PC-9 (cell line): ENCODE measurements around the gene ARHGEF26. TPM values are rescaled to one million over a fixed set of nuclear protein-coding genes. Genes with fewer than 3 reads are reported as not detected.

Experiments
- BruUV-seq: library from RNA; stranded (reverse); fragments of 400-500 nt; replicated peaks from 2 replicates; lab custom pipeline; 2021; lab: Mats Ljungman, UMichigan
- CTCF ChIA-PET: fragments of 300-600 bp; sonication (Branson Sonifier 250); formaldehyde crosslinking; loops from one replicate; lab custom pipeline; 2022; ENCODE audit warnings: antibody characterized with exemption; lab: Charles Lee
- POLR2A ChIA-PET: fragments of 300-600 bp; sonication (Branson Sonifier 250); formaldehyde crosslinking; loops from one replicate; lab custom pipeline; 2022; ENCODE audit warnings: antibody characterized with exemption; ENCODE audit not compliant: unreplicated experiment; lab: Charles Lee
- DNase-seq, 2 experiments: peaks; one replicate each; pipeline versions ENCODE4 v3.0.0 to v3.0.0-alpha.2; 2015 to 2022; ENCODE audit warnings: mixed read lengths in 1 of 2
- H2AFZ ChIP-seq: fragments of 200-600 bp; sonication (generic); 2 replicates; pipeline ENCODE4 v1.8.1; 2017; ENCODE audit warnings: antibody characterized with exemption
- H3F3A ChIP-seq: fragments of 200-600 bp; sonication (generic); 2 replicates; pipeline ENCODE4 v1.8.1; 2017; ENCODE audit warnings: antibody characterized with exemption, mild to moderate bottlenecking, low read depth; ENCODE audit not compliant: insufficient read depth
- H3K27ac ChIP-seq: fragments of 200-600 bp; sonication (generic); 2 replicates; pipeline ENCODE4 v1.6.1; 2016; ENCODE audit warnings: mixed run types
- H3K27me3 ChIP-seq: fragments of 200-600 bp; sonication (generic); 2 replicates; pipeline ENCODE4 v1.6.1; 2016; ENCODE audit warnings: low read depth, mixed run types; ENCODE audit not compliant: insufficient read depth
- H3K36me3 ChIP-seq: fragments of 200-600 bp; sonication (generic); 2 replicates; pipeline ENCODE4 v1.6.1; 2016; ENCODE audit warnings: low read depth, mixed run types
- H3K4me1 ChIP-seq: fragments of 200-600 bp; sonication (generic); replicated peaks from 2 replicates; pipeline ENCODE4 v1.6.1; 2016; ENCODE audit warnings: mixed run types; ENCODE audit not compliant: insufficient read depth
- H3K4me2 ChIP-seq: fragments of 200-600 bp; sonication (generic); 2 replicates; pipeline ENCODE4 v1.6.1; 2017; ENCODE audit warnings: mixed run types
- H3K4me3 ChIP-seq: fragments of 200-600 bp; sonication (generic); 2 replicates; pipeline ENCODE4 v1.6.1; 2016; ENCODE audit warnings: mixed run types
- H3K79me2 ChIP-seq: fragments of 200-600 bp; sonication (generic); 2 replicates; pipeline ENCODE4 v1.6.1; 2017; ENCODE audit warnings: low read depth, mixed run types
- H3K9me2 ChIP-seq: fragments of 200-600 bp; sonication (generic); 2 replicates; pipeline ENCODE4 v1.8.1; 2017; ENCODE audit warnings: mild to moderate bottlenecking; ENCODE audit not compliant: insufficient read depth
- H3K9me3 ChIP-seq: fragments of 200-600 bp; sonication (generic); 2 replicates; pipeline ENCODE4 v1.8.1; 2016; ENCODE audit warnings: low read depth; ENCODE audit not compliant: insufficient read depth
- H4K20me1 ChIP-seq: fragments of 200-600 bp; sonication (generic); 2 replicates; pipeline ENCODE4 v1.8.1; 2017; ENCODE audit not compliant: insufficient read depth
- CTCF ChIP-seq: fragments of 200-600 bp; sonication (generic); conservative IDR thresholded peaks from 2 replicates; pipeline ENCODE4 v1.6.1; 2017; ENCODE audit warnings: mixed run types, antibody characterized with exemption, mild to moderate bottlenecking, moderate library complexity
- EZH2 ChIP-seq: fragments of 200-600 bp; sonication (generic); IDR thresholded peaks from 2 replicates; pipeline ENCODE4 v1.8.0; 2017; ENCODE audit warnings: antibody characterized with exemption, low read depth
- intact Hi-C: fragments of 100-400 bp; cut with micrococcal nuclease; formaldehyde crosslinking; loops from one replicate; pipeline ENCODE4 v1.10.0; 2022; ENCODE audit not compliant: unreplicated experiment
- total RNA-seq: library from RNA; stranded (reverse); gene quantifications from 2 replicates; pipeline ENCODE4 v1.2.3, GENCODE V29; 2021

The ARHGEF26 gene
- total RNA-seq, 1 experiment from 2014 or later = 7.9 TPM

GRCh38 chr3:154151969-154152368 is 30.8 kb downstream of the ARHGEF26 start:
- H3K4me1 ChIP-seq = peaks cover 21% of the 10 kb centered on the region
- H4K20me1 ChIP-seq = no peaks in the 10 kb centered on the region
- H3K9me3 ChIP-seq = no peaks in the 10 kb centered on the region
- DNase-seq = peak in 1 of 2 experiments; percentile 80
- H3K4me2 ChIP-seq = no peak overlapping the region; the same call in 1 of the 2 replicates
- BruUV-seq = no TSS peak
- ChIA-PET CTCF (no interaction called here), POLR2A (interaction anchor here (0.7 kb wide), 1 partner anchor 9 kb away, joined by 7 read pairs; no protein-coding TSS in a partner anchor)
- TF ChIP-seq CTCF = no peak
- no peak for TF ChIP-seq EZH2
- peaks cover 11% of the 10 kb centered on the region; the same call in 1 of the 2 replicates for H3F3A ChIP-seq
- no peaks in the 10 kb centered on the region for H3K36me3 ChIP-seq
- intact Hi-C loops = no loop called here
- no peaks in the 10 kb centered on the region for H3K79me2 ChIP-seq
- H2AFZ ChIP-seq = no peak overlapping the region
- no peak overlapping the region for H3K27ac ChIP-seq
- H3K27me3 ChIP-seq = no peaks in the 10 kb centered on the region
- no peak overlapping the region for H3K4me3 ChIP-seq
- H3K9me2 ChIP-seq = no peaks in the 10 kb centered on the region

GRCh38 chr3:154152741-154153140 is 31.6 kb downstream of the ARHGEF26 start:
- no peaks in the 10 kb centered on the region for H4K20me1 ChIP-seq
- H3K79me2 ChIP-seq = no peaks in the 10 kb centered on the region
- H3K27me3 ChIP-seq = no peaks in the 10 kb centered on the region
- H3K27ac ChIP-seq = no peak overlapping the region
- H3K36me3 ChIP-seq = no peaks in the 10 kb centered on the region
- peaks cover 11% of the 10 kb centered on the region; the same call in 1 of the 2 replicates for H3F3A ChIP-seq
- DNase-seq = no peak
- intact Hi-C loops = no loop called here
- no peaks in the 10 kb centered on the region; the same call in 1 of the 2 replicates for H3K9me2 ChIP-seq
- no TSS peak for BruUV-seq
- no peak overlapping the region for H2AFZ ChIP-seq
- TF ChIP-seq EZH2 = no peak
- no peak for TF ChIP-seq CTCF
- peaks cover 21% of the 10 kb centered on the region for H3K4me1 ChIP-seq
- H3K9me3 ChIP-seq = no peaks in the 10 kb centered on the region
- H3K4me2 ChIP-seq = no peak overlapping the region
- ChIA-PET POLR2A (no interaction called here), CTCF (no interaction called here)
- no peak overlapping the region for H3K4me3 ChIP-seq

GRCh38 chr3:154156530-154156929 is 35.3 kb downstream of the ARHGEF26 start:
- Histone ChIP-seq H3F3A (peaks cover 11% of the 10 kb centered on the region; the same call in 1 of the 2 replicates), H3K36me3 (no peaks in the 10 kb centered on the region), H3K9me3 (no peaks in the 10 kb centered on the region), H3K27me3 (no peaks in the 10 kb centered on the region), H3K9me2 (no peaks in the 10 kb centered on the region; the same call in 1 of the 2 replicates), H4K20me1 (no peaks in the 10 kb centered on the region), H3K27ac (no peak overlapping the region), H3K79me2 (no peaks in the 10 kb centered on the region), H3K4me3 (no peak overlapping the region), H3K4me1 (peaks cover 14% of the 10 kb centered on the region), H2AFZ (no peak overlapping the region), H3K4me2 (no peak overlapping the region)
- no TSS peak for BruUV-seq
- DNase-seq = no peak
- intact Hi-C loops = no loop called here
- TF ChIP-seq CTCF = no peak
- no peak for TF ChIP-seq EZH2
- ChIA-PET CTCF (no interaction called here), POLR2A (interaction anchor here (0.6 kb wide), 1 partner anchor 68 kb away, joined by 8 read pairs; no protein-coding TSS in a partner anchor)
